ENCODE results near the gene ATG10. TPM values are rescaled to one million over a fixed set of nuclear protein-coding genes. Genes with fewer than 3 reads are reported as not detected.
"Not testable (repeated sequence)": the region's sequence is repeated elsewhere in the genome, so short reads cannot be mapped to it uniquely, and the experiment has no call there.

ATG10 gene
- total RNA-seq, 1 donor from 2014 or later: 7.6 TPM

GRCh38 chr5:82272571-82273356, 300.9 kb downstream of the ATG10 start:
- intact Hi-C loops (cut with micrococcal nuclease): not testable (repeated sequence)

- intact Hi-C loops (cut with micrococcal nuclease): not testable (repeated sequence)
Observed at GRCh38 chr5:82273426-82273825, 301.6 kb downstream of the ATG10 start.

- intact Hi-C loops (cut with micrococcal nuclease): loop anchor here (5.0 kb wide), 2 partner anchors 422 to 1867 kb away; partner anchors contain the start of gene ZFYVE16
Observed at GRCh38 chr5:82274343-82275211, 302.8 kb downstream of the ATG10 start.

GRCh38 chr5:82275216-82275664, 303.4 kb downstream of the ATG10 start:
- intact Hi-C loops (cut with micrococcal nuclease): loop anchor here (5.0 kb wide), 2 partner anchors 423 to 1868 kb away; partner anchors contain the start of gene ZFYVE16

- intact Hi-C loops (cut with micrococcal nuclease): loop anchor here (5.0 kb wide), 2 partner anchors 425 to 1870 kb away; partner anchors contain the start of gene ZFYVE16
Observed at GRCh38 chr5:82276800-82277612, 305.2 kb downstream of the ATG10 start.

- intact Hi-C loops (cut with micrococcal nuclease): loop anchor here (5.0 kb wide), 2 partner anchors 425 to 1870 kb away; partner anchors contain the start of gene ZFYVE16
Observed at GRCh38 chr5:82277613-82277986, 305.8 kb downstream of the ATG10 start.

- intact Hi-C loops (cut with micrococcal nuclease): loop anchor here (1.0 to 5.0 kb wide), 6 partner anchors 306 to 1871 kb away; partner anchors contain the start of genes ATG10, SSBP2, TMEM167A and XRCC4
Observed at GRCh38 chr5:82277987-82278710, 306.3 kb downstream of the ATG10 start, which contains the start of gene RPS23. TSS of gene RPS23 (minus strand) at chr5:82278354. CDS start at chr5:82278323, 31 bp downstream.

- intact Hi-C loops (cut with micrococcal nuclease): loop anchor here (1.0 to 5.0 kb wide), 6 partner anchors 307 to 1872 kb away; partner anchors contain the start of genes ATG10, SSBP2, TMEM167A and XRCC4
Observed at GRCh38 chr5:82278711-82279370, 307.0 kb downstream of the ATG10 start.

GRCh38 chr5:82283893-82284292, 312.1 kb downstream of the ATG10 start:
- intact Hi-C loops (cut with micrococcal nuclease): no loop called here

GRCh38 chr5:82285206-82285605, 313.4 kb downstream of the ATG10 start:
- intact Hi-C loops (cut with micrococcal nuclease): no loop called here

- intact Hi-C loops (cut with micrococcal nuclease): no loop called here
Observed at GRCh38 chr5:82287625-82288024, 315.8 kb downstream of the ATG10 start.

- intact Hi-C loops (cut with micrococcal nuclease): no loop called here
Observed at GRCh38 chr5:82290005-82290404, 318.2 kb downstream of the ATG10 start.

GRCh38 chr5:82290908-82291307, 319.1 kb downstream of the ATG10 start:
- intact Hi-C loops (cut with micrococcal nuclease): no loop called here

GRCh38 chr5:82291420-82291819, 319.6 kb downstream of the ATG10 start:
- intact Hi-C loops (cut with micrococcal nuclease): no loop called here

- intact Hi-C loops (cut with micrococcal nuclease): no loop called here
Observed at GRCh38 chr5:82295144-82295543, 323.3 kb downstream of the ATG10 start.

GRCh38 chr5:82295959-82296531, 324.2 kb downstream of the ATG10 start:
- intact Hi-C loops (cut with micrococcal nuclease): no loop called here

- intact Hi-C loops (cut with micrococcal nuclease): no loop called here
Observed at GRCh38 chr5:82296929-82297328, 325.1 kb downstream of the ATG10 start.

GRCh38 chr5:82297711-82298110, 325.9 kb downstream of the ATG10 start:
- intact Hi-C loops (cut with micrococcal nuclease): no loop called here

GRCh38 chr5:82298668-82299067, 326.8 kb downstream of the ATG10 start:
- intact Hi-C loops (cut with micrococcal nuclease): no loop called here

Measured in T-helper 2 cell treated with Interferon-gamma antibody and Interleukin-4, amounts not matched to agents 100 ng/mL and 5 ng/mL, for 36 hours (primary cell).